Uterus (tissue), 4 donors: Measurements from ENCODE around the gene SERAC1. TPM values are rescaled to one million over a fixed set of nuclear protein-coding genes. Genes with fewer than 3 reads are reported as not detected.
A peak's percentile ranks its signal among the peaks of the same experiment; 100 is the strongest.

Experiments used
- DNase-seq, 2 donors: peaks; one replicate each; pipeline ENCODE4 v3.0.0-alpha.2; 2019 to 2020
- H3K27ac ChIP-seq, 2 donors: fragments of 200-600 bp; sonication (generic); 1 replicate in 1 of 2; 2 replicates in 1 of 2; pipeline ENCODE4 v1.5.1; 2016 to 2018
- H3K27me3 ChIP-seq, 2 donors: fragments of 200-600 bp; sonication (generic); one replicate each; pipeline ENCODE4 v1.5.1; 2018 to 2019; ENCODE audit warnings: control low read depth in 1 of 2
- H3K36me3 ChIP-seq, 2 donors: fragments of 200-600 bp; sonication (generic); one replicate each; pipeline ENCODE4 v1.5.1; 2019; ENCODE audit warnings: control low read depth in 1 of 2
- H3K4me1 ChIP-seq, 2 donors: fragments of 200-600 bp; sonication (generic); one replicate each; pipeline ENCODE4 v1.5.1; 2018 to 2019; ENCODE audit warnings: control low read depth in 1 of 2
- H3K4me3 ChIP-seq, 2 donors: fragments of 200-600 bp; sonication (generic); 1 replicate in 1 of 2; 2 replicates in 1 of 2; pipeline ENCODE4 v1.5.1; 2018 to 2019; ENCODE audit warnings: mild to moderate bottlenecking in 1 of 2
- H3K9me3 ChIP-seq, 2 donors: fragments of 200-600 bp; sonication (generic); one replicate each; pipeline ENCODE4 v1.5.1; 2019; ENCODE audit warnings: control low read depth in 1 of 2
- CTCF ChIP-seq, 4 experiments: fragments of 200-600 bp in 2 of 4; fragments of 450-650 bp in 2 of 4; sonication (generic) in 2 of 4; IDR thresholded peaks; one replicate each; pipeline ENCODE4 v1.5.1; 2016 to 2019; ENCODE audit warnings: antibody characterized with exemption in 4 of 4, mild to moderate bottlenecking in 2 of 4, moderate library complexity in 1 of 4
- POLR2A ChIP-seq, 2 donors: fragments of 450-650 bp; IDR thresholded peaks; one replicate each; pipeline ENCODE4 v1.6.1; 2016; ENCODE audit warnings: antibody characterized with exemption in 2 of 2, mild to moderate bottlenecking in 1 of 2, moderate library complexity in 1 of 2
- intact Hi-C: fragments of 100-400 bp; cut with DNase I; formaldehyde crosslinking; loops from one replicate; pipeline ENCODE4 v1.15.1; 2023; ENCODE audit warnings: low total_unique reads
- total RNA-seq, 4 donors: library from RNA; depleted of rRNA in 3 of 4; stranded (reverse); fragments of >200 nt in 3 of 4; gene quantifications; one replicate each; pipeline versions ENCODE4 v1.1.0 to v1.2.4, GENCODE V29; 2014 to 2023
- donor health status: DM: yes; HTN: yes; CAD: no.

SERAC1 gene
- total RNA-seq, 4 donors from 2014 or later, result 3.3 to 9.7 (median 8.9) TPM

GRCh38 chr6:158086504-158087223 lies 81.4 kb downstream of the SERAC1 start:
- H3K27ac ChIP-seq, result peak overlapping the region in 1 of 2 donors; percentile 17
- H3K36me3 ChIP-seq, result no peaks in the 10 kb centered on the region
- no peaks in the 10 kb centered on the region for H3K4me1 ChIP-seq
- DNase-seq, result no peak
- H3K9me3 ChIP-seq, result no peaks in the 10 kb centered on the region
- TF ChIP-seq CTCF (IDR thresholded peaks at IDR 0.05), result no peak
- TF ChIP-seq POLR2A (IDR thresholded peaks at IDR 0.05), result no peak
- no peak overlapping the region for H3K4me3 ChIP-seq
- no peaks in the 10 kb centered on the region for H3K27me3 ChIP-seq
- intact Hi-C loops, result no loop called here

DNA sequence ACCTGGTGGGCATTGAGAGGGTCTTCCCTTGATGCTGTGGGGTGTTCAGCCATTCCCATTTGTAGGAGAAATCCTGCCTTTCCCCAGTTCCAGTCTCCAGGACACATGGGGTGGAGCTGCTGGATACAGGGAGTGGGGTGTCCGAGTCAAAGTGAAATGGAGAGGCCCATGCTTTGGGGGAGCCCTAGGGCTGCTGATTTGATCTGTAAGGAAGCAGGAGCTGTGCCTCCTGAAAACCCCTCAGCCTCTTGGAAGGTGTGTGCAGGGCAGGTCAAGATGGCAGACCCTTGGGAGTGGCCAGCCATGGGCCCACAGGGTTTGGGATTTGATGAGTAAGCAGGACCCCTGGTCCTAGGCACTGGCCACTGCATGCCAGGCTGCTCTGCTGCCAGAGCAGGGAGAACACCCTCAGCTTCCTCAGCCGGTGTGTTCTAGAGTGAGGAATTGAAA lies 82.0 kb downstream of the SERAC1 start:
- TF ChIP-seq POLR2A (IDR thresholded peaks at IDR 0.05) (no peak), CTCF (IDR thresholded peaks at IDR 0.05) (no peak)
- Histone ChIP-seq H3K27me3 (no peaks in the 10 kb centered on the region), H3K9me3 (no peaks in the 10 kb centered on the region), H3K27ac (no peak overlapping the region), H3K36me3 (no peaks in the 10 kb centered on the region), H3K4me3 (no peak overlapping the region), H3K4me1 (no peaks in the 10 kb centered on the region)
- intact Hi-C loops, result no loop called here
- DNase-seq, result no peak

- intact Hi-C loops, result no loop called here
- Histone ChIP-seq H3K4me3 (no peak overlapping the region), H3K4me1 (no peaks in the 10 kb centered on the region), H3K27me3 (no peaks in the 10 kb centered on the region), H3K27ac (no peak overlapping the region), H3K36me3 (no peaks in the 10 kb centered on the region), H3K9me3 (no peaks in the 10 kb centered on the region)
- TF ChIP-seq CTCF (IDR thresholded peaks at IDR 0.05) (no peak), POLR2A (IDR thresholded peaks at IDR 0.05) (no peak)
- DNase-seq, result no peak
These were observed 82.6 kb downstream of the SERAC1 start for GRCh38 chr6:158085261-158086053.

- no peaks in the 10 kb centered on the region for H3K9me3 ChIP-seq
- no peak overlapping the region for H3K27ac ChIP-seq
- TF ChIP-seq POLR2A (IDR thresholded peaks at IDR 0.05), result no peak
- TF ChIP-seq CTCF (IDR thresholded peaks at IDR 0.05), result no peak
- no peak for DNase-seq
- intact Hi-C loops, result no loop called here
- no peaks in the 10 kb centered on the region for H3K36me3 ChIP-seq
- H3K4me3 ChIP-seq, result no peak overlapping the region
- no peaks in the 10 kb centered on the region for H3K4me1 ChIP-seq
- H3K27me3 ChIP-seq, result no peaks in the 10 kb centered on the region
These were observed 84.4 kb downstream of the SERAC1 start for GRCh38 chr6:158083455-158084325.
